Activated gamma-delta T cell treated with Interleukin-2 at 50 U/mL for 16 hours (primary cell): Measurements from ENCODE around the gene ATL1.
"Not testable (repeated sequence)": the region's sequence is repeated elsewhere in the genome, so short reads cannot be mapped to it uniquely, and the experiment has no call there.

Experiments
- DNase-seq: peaks from one replicate; pipeline ENCODE4 v3.0.0-alpha.2; 2020

Gene ATL1

GRCh38 chr14:50538034-50538433 is 21.9 kb upstream of the ATL1 start:
- DNase-seq: not testable (repeated sequence)

GRCh38 chr14:50539051-50539450 is 20.9 kb upstream of the ATL1 start:
- DNase-seq: no peak

GRCh38 chr14:50541159-50541567 is 18.8 kb upstream of the ATL1 start:
- no peak for DNase-seq

- DNase-seq: peak; percentile 33
Observed at GRCh38 chr14:50542941-50543418, 17.0 kb upstream of the ATL1 start.

GRCh38 chr14:50544911-50545310 is 15.0 kb upstream of the ATL1 start:
- no peak for DNase-seq

DNA sequence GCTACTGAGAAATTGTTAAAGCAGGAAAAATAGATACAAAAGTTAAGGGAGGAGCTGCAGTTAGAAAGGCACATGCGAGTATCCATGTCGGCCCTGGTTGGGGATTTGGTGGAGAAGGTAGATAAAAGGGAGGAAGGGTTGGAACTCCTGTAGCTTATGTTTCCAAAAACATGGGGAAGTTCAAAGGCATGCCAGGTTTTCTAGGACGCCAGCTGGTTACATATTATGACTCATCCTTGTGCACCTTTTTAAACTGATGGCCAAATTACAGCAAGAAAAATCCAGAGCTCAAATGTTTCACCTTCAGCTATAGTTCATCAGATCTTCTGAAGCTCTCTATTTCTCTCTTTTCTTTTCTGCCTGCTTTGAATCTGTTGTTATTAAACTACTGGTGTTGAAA is 14.3 kb upstream of the ATL1 start:
- no peak for DNase-seq

- DNase-seq: no peak
Observed at GRCh38 chr14:50550294-50550693, 9.7 kb upstream of the ATL1 start.

DNA sequence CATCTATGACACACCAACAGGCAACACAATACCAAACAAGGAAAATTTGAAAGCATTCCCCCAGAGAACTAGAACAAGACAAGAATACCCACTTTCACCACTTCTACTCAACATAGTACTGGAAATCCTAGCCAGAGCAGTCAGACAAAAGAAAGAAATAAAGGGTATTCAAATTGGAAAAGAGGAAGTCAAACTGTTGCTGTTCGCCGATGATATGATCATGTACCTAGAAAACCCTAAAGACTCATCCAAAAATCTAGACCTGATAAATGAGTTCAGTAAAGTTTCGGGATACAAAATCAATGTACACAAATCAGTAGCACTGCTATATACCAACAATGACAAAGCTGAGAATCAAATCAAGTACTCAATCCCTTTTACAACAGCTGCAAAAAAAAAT is 8.1 kb upstream of the ATL1 start:
- DNase-seq: no peak

DNA sequence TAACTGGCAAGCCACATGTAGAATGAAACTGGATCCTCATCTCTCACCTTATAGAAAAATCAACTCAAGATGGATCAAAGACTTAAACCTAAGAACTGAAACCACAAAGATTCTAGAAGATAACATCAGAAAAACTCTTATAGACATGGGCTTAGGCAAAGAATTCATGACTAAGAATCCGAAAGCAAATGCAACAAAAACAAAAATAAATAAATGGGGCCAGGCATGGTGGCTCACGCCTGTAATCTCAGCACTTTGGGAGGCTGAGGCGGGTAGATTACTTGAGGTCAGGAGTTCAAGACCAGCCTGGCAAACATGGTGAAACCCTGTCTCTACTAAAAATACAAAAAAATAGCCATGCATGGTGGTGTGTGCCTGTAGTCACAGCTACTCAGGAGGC is 7.1 kb upstream of the ATL1 start:
- not testable (repeated sequence) for DNase-seq

DNA sequence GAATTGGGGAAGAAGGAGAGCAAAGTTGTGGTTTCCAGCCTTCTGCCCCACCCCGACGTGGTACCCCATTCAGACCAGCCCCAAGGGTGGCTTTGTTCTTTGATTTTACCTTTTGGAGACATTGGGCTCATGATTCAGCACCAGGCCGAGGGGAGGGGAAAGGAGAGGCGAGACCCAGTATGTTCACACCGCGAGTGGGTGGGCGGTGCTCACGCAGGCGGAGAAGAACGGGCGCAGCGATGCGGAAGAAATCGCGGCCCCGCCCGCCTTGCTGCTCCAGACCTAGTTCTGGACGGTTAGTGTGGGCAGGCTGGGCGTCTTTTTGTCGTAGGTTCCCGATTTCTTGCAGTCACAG is 963 bp downstream of the ATL1 start:
- peak; percentile 29 for DNase-seq

DNA sequence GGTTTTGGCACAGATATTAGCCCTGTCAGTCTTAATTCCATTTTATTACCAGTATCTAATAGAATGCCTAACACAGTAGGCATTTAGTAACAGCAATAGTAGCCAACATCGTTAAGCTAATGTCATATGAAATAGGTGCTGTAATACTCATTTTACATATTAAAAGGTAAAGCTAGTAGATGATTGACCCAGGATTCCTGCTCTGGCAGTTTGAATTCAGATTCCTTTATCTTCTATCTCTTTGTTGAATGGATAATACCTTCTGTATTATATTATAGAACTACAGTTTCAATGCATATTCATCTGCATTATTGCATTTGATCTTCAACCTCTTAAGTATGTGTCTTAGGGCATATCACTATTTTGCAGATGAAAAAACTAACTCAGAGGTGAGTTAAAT is 2.9 kb downstream of the ATL1 start:
- no peak for DNase-seq

DNA sequence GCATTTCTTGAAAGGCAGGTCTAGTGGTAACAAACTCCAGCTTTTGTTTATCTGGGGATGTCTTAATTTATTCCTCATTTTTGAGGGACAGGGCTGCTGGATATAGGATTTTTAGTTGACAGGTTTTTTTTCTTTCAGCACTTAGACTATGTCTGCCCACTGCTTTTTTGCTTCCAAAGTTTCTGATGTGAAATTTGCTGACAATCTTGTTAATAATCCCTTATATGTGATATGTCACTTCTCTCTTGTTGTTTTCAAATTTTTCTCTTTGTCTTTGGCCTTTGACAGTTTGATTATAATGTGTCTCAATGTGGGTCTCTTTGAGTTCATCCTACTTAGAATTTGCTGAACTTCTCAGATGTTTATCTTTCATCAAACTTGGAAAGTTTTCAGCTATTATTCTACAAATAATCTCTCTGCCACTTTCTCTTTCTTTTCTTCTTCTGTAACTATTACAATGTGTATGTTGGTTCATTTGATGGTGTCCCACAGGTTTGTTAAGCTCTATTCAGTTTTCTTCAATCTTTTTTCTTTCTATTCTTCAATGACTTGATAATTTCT is 9.8 kb downstream of the ATL1 start:
- DNase-seq: no peak

DNA sequence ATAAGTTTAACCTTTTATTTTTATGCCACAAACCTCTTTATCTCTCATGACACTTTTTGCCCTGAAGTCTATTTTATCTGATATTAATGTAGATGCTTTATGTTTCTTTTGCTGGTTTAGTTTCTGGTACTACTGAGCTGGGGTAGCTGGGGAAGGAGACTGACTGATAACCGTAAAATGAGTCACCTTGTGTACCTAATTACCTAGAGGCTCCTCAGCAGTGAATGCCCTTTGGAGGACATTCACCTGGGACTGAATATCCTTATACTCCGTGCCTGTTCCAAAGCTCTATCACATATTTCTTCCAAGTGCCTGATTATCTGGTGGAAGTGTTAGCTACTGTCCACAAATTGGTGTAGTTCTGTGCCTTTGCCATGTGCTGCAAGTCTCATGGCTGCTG is 13.9 kb downstream of the ATL1 start:
- DNase-seq: no peak

- no peak for DNase-seq
Observed at GRCh38 chr14:50575769-50576168, 15.8 kb downstream of the ATL1 start.

GRCh38 chr14:50577982-50578381 is 18.0 kb downstream of the ATL1 start:
- no peak for DNase-seq

- DNase-seq: no peak
Observed at GRCh38 chr14:50578433-50578832, 18.5 kb downstream of the ATL1 start.

- DNase-seq: no peak
Observed at GRCh38 chr14:50590464-50590863, 30.5 kb downstream of the ATL1 start.

DNA sequence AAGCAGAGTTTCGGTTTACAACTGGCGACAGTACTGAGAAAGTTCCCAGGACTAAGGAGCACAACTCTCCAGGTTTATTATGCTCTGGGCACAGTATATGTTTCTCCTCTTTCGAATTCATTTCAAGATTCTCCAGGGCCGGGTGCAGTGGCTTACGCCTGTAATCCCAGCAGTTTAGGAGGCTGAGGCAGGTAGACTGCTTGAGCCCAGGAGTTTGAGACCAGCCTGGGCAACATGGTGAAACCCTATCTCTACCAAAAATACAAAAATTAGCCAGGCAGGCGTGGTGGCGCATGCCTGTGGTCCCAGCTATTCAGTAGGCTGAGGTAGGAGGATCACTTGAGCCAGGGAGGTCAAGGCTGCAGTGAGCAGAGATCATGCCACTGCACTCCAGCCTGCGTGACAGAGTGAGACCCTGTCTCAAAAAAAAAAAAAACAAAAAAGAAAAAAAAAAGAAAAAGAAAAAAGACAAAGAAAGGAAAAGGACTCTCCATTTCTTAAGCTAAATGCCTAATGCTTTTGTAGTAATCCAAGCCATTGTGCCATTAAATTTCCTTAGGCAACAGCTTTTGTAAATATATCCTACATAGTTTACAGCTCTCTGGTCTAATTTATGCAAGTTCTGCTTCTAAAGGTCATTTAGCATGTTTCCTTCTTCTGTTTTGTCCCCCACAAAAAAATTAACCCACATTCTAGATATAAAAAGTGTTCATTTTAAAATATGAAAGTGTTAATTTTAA is 34.8 kb downstream of the ATL1 start:
- no peak for DNase-seq

- no peak for DNase-seq
Observed at GRCh38 chr14:50598765-50599164, 38.8 kb downstream of the ATL1 start.

DNA sequence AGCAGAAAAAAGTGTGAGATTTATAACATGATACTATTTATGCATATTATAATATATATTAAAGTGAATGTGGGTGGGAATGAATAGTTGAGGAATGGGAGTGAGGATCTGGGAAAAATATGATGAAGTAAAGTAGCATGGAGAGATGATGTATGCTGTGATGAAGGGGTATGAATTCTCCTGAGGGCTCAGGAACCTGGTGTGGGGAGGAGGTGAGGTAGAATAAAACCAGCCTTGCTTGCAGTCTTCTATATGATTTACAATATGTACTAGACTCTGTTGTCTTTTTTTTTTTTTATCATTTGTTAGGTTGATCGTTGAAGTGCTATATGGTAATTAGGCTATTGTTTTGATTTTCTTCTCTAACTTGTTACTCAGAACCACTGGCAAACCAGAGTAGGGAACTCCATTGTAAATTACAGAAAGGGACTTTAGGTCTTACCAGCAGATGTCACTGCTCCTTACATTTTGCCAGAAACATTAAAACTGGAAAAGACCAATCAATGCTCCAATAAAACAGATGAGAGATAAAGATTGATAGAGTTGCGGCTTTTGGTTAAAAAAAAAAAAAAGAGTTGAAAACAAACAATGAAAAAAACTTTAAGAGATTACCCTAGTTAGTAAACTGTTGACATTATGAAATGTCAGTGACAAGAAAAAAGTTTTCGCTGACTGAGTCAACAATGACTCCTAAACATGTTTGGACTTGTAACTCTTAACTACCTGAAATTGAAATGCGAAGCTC is 39.9 kb downstream of the ATL1 start:
- no peak for DNase-seq

DNA sequence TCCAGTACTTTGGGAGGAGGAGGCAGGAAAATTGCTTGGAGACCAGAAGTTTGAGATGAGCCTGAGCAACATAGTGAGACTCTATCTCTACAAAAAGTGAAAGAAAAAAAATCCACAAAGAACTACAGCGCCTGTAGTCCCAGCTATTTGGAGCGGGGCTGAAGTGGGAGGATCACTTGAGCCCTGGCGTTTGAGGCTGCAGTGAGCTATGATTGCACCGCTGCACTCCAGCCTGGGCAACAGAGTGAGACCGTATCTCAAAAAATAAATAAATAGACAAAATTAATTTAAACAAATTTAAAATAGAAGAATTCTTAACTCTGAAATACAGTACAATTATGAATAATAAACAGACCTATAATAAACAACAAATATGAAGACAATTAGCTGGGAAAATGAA is 40.9 kb downstream of the ATL1 start:
- DNase-seq: no peak

DNA sequence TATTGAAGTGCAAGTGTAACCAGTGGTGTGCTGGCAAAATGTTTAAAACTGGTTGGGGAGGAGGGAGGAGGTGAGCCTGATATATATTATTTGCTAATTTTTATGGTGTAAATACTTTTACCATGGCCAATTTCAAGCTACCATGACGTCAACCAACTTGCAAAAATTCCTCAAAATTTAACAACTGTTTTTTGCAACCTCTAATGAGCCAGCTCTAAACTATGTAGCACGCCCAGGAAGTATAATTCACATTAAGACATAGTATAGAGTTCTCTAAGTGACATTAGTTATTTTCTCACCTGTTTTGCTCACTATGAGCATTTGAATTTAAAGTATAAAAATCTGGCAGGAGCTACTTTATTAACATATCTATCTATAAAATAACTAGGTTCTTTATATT is 41.4 kb downstream of the ATL1 start:
- no peak for DNase-seq

GRCh38 chr14:50602035-50602434 is 42.1 kb downstream of the ATL1 start:
- no peak for DNase-seq

- DNase-seq: no peak
Observed at GRCh38 chr14:50603565-50603964, 43.6 kb downstream of the ATL1 start.
